ENCODE results near the gene RGS7. TPM values are rescaled to one million over a fixed set of nuclear protein-coding genes. Genes with fewer than 3 reads are reported as not detected.
A peak's percentile ranks its signal among the peaks of the same experiment; 100 is the strongest.

Gene RGS7
- total and polyA plus RNA-seq, 2 donors from 2014 or later = 3.6 TPM; not detected in 1

DNA sequence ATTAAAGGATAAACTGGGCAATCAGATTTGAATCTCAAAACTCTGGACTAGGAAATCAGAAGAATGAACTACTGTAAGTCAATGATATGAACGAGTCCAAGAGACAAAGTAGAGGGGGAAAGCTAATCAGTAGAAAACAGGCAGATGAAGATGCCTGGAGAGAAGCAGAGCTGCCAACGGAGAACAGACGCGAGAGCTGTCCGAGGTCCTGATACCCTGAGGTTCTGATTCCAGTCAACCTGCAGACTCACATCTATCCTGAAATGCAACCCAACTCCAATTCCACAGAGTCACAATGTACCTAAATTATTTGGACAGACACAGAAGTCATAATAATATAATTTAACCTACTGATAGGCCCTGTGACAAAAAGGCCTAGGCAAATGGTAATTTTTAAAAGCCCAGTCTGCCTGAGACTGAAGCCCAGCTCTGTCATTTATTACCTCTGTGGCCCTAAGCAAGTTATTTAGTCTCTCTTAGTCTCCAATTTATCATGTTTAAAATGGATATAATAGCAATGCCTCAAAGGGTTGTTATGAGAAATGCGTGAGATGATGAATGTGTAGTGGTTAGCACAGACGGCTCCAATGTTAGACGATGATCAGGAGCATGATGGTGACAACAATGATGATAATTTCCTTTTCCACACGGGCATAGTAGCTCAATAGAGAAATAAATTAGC, 33.4 kb downstream of the RGS7 start:
- intact Hi-C loops (cut with DNase I) = no loop called here
- H3K9me3 ChIP-seq (ENCODE audit: control insufficient read depth in 2 of 3, insufficient read depth in 1 of 3, low read length in 3 of 3) = no peaks in the 10 kb centered on the region
- no peak overlapping the region for H3K27ac ChIP-seq (ENCODE audit: low read depth in 2 of 2, low read length in 2 of 2)
- DNase-seq (peak in 4 of 5 donors; percentile 58 to 82 (median 76)), FAIRE-seq (no peak)
- H3K27me3 ChIP-seq (ENCODE audit: control insufficient read depth, insufficient read depth, low read length) = no peaks in the 10 kb centered on the region
- TF ChIP-seq, protein P1, sequence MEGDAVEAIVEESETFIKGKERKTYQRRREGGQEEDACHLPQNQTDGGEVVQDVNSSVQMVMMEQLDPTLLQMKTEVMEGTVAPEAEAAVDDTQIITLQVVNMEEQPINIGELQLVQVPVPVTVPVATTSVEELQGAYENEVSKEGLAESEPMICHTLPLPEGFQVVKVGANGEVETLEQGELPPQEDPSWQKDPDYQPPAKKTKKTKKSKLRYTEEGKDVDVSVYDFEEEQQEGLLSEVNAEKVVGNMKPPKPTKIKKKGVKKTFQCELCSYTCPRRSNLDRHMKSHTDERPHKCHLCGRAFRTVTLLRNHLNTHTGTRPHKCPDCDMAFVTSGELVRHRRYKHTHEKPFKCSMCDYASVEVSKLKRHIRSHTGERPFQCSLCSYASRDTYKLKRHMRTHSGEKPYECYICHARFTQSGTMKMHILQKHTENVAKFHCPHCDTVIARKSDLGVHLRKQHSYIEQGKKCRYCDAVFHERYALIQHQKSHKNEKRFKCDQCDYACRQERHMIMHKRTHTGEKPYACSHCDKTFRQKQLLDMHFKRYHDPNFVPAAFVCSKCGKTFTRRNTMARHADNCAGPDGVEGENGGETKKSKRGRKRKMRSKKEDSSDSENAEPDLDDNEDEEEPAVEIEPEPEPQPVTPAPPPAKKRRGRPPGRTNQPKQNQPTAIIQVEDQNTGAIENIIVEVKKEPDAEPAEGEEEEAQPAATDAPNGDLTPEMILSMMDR (IDR thresholded peaks at IDR 0.05; ENCODE audit: borderline replicate concordance, extremely low read depth, insufficient read depth) = no peak
- H3K9ac ChIP-seq (ENCODE audit: low read length in 3 of 3) = no peak overlapping the region
- no peak overlapping the region for H3K4me3 ChIP-seq (ENCODE audit: low read length in 3 of 3)
- no peaks in the 10 kb centered on the region for H3K36me3 ChIP-seq (ENCODE audit: control insufficient read depth in 2 of 3, insufficient read depth in 3 of 3, low read length in 3 of 3)
- no peaks in the 10 kb centered on the region for H3K4me1 ChIP-seq (ENCODE audit: control insufficient read depth in 2 of 3, insufficient read depth in 2 of 3, low read depth in 1 of 3, low read length in 3 of 3)

DNA sequence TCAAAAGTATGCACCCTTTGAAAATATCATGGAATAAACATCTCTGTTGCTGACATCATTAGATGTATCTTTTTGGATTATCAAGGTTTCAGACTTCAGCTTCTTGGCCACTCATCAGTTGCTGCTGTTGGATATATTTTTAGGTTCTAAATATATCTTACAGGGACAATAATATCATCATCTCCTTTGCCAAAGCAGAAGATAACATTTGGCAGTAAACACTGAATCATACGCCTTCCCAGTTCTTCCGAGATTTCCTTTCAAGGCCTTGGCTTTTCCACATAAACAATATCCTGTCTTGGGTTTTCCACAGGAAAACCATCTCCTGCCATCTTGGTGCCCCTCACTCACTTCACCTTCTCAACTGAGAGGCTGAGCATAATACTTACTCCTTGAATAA, 39.3 kb downstream of the RGS7 start:
- intact Hi-C loops (cut with DNase I) = no loop called here
- H3K4me1 ChIP-seq (ENCODE audit: control insufficient read depth in 2 of 3, insufficient read depth in 2 of 3, low read depth in 1 of 3, low read length in 3 of 3) = no peaks in the 10 kb centered on the region
- H3K27ac ChIP-seq (ENCODE audit: low read depth in 2 of 2, low read length in 2 of 2) = no peak overlapping the region
- H3K4me3 ChIP-seq (ENCODE audit: low read length in 3 of 3) = no peak overlapping the region
- no peaks in the 10 kb centered on the region for H3K9me3 ChIP-seq (ENCODE audit: control insufficient read depth in 2 of 3, insufficient read depth in 1 of 3, low read length in 3 of 3)
- no peak for FAIRE-seq
- no peak overlapping the region for H3K9ac ChIP-seq (ENCODE audit: low read length in 3 of 3)
- TF ChIP-seq, protein P1 (IDR thresholded peaks at IDR 0.05; ENCODE audit: borderline replicate concordance, extremely low read depth, insufficient read depth) = no peak
- H3K27me3 ChIP-seq (ENCODE audit: control insufficient read depth, insufficient read depth, low read length) = no peaks in the 10 kb centered on the region
- DNase-seq = no peak
- H3K36me3 ChIP-seq (ENCODE audit: control insufficient read depth in 2 of 3, insufficient read depth in 3 of 3, low read length in 3 of 3) = no peaks in the 10 kb centered on the region

DNA sequence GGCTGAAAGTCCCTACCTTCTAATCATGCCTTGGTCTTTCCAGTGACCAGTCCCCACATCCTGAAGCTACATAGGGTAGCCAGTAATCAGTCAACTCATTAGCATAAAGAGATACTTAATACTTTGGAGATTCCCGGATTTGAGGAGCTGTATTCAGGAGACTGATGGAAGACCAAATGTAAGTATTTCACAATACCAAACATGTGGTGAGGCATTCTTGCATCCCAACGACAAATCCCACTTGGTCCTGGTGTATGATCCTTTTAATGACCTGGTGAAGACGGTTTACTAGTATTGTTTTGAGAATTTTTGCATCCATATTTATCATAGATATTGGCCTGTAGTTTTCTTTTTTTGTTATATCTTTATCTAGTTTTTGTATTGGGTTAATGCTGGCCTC, 40.6 kb downstream of the RGS7 start:
- DNase-seq = no peak

More for the DNA sequence above, 40.6 kb downstream of the RGS7 start:
- H3K36me3 ChIP-seq (ENCODE audit: control insufficient read depth in 2 of 3, insufficient read depth in 3 of 3, low read length in 3 of 3) = no peaks in the 10 kb centered on the region
- intact Hi-C loops (cut with DNase I) = no loop called here
- H3K27me3 ChIP-seq (ENCODE audit: control insufficient read depth, insufficient read depth, low read length) = no peaks in the 10 kb centered on the region
- no peak for FAIRE-seq
- no peak overlapping the region for H3K27ac ChIP-seq (ENCODE audit: low read depth in 2 of 2, low read length in 2 of 2)
- no peak overlapping the region for H3K4me3 ChIP-seq (ENCODE audit: low read length in 3 of 3)
- H3K9me3 ChIP-seq (ENCODE audit: control insufficient read depth in 2 of 3, insufficient read depth in 1 of 3, low read length in 3 of 3) = no peaks in the 10 kb centered on the region
- no peaks in the 10 kb centered on the region for H3K4me1 ChIP-seq (ENCODE audit: control insufficient read depth in 2 of 3, insufficient read depth in 2 of 3, low read depth in 1 of 3, low read length in 3 of 3)
- TF ChIP-seq, protein P1 (IDR thresholded peaks at IDR 0.05; ENCODE audit: borderline replicate concordance, extremely low read depth, insufficient read depth) = no peak
- H3K9ac ChIP-seq (ENCODE audit: low read length in 3 of 3) = no peak overlapping the region
